Measurements from ENCODE around the gene PLOD1. TPM values are rescaled to one million over a fixed set of nuclear protein-coding genes. Genes with fewer than 3 reads are reported as not detected.
"Not testable (repeated sequence)": the region's sequence is repeated elsewhere in the genome, so short reads cannot be mapped to it uniquely, and the experiment has no call there.

Gene PLOD1
- total RNA-seq, 1 donor from 2014 or later: 80.7 TPM

GRCh38 chr1:11938722-11939526 lies 4.4 kb downstream of the PLOD1 start:
- H3K9me3 Mint-ChIP-seq (ENCODE audit: low read depth): no peaks in the 10 kb centered on the region
- no peaks in the 10 kb centered on the region for H3K36me3 Mint-ChIP-seq (ENCODE audit: insufficient read depth)
- DNase-seq (ENCODE audit: low spot score, unreplicated experiment): no peak
- TF ChIP-seq CTCF (IDR thresholded peaks at IDR 0.05; ENCODE audit: unreplicated experiment): no peak
- H3K4me3 Mint-ChIP-seq (ENCODE audit: low read depth): no peak overlapping the region
- H3K27ac Mint-ChIP-seq: no peak overlapping the region
- H3K27me3 Mint-ChIP-seq: no peaks in the 10 kb centered on the region
- no peaks in the 10 kb centered on the region for H3K4me1 Mint-ChIP-seq (ENCODE audit: low read depth)

GRCh38 chr1:11939794-11940193 lies 5.3 kb downstream of the PLOD1 start:
- DNase-seq (ENCODE audit: low spot score, unreplicated experiment); H3K9me3 Mint-ChIP-seq (ENCODE audit: low read depth); H3K27ac Mint-ChIP-seq; H3K36me3 Mint-ChIP-seq (ENCODE audit: insufficient read depth); H3K4me3 Mint-ChIP-seq (ENCODE audit: low read depth); H3K4me1 Mint-ChIP-seq (ENCODE audit: low read depth); H3K27me3 Mint-ChIP-seq: not testable (repeated sequence)

- TF ChIP-seq CTCF (IDR thresholded peaks at IDR 0.05; ENCODE audit: unreplicated experiment): no peak
- H3K27me3 Mint-ChIP-seq: no peaks in the 10 kb centered on the region
Observed at GRCh38 chr1:11940260-11940921, 5.9 kb downstream of the PLOD1 start.

GRCh38 chr1:11942280-11942679 lies 7.8 kb downstream of the PLOD1 start:
- DNase-seq (ENCODE audit: low spot score, unreplicated experiment): no peak
- no peak overlapping the region for H3K4me3 Mint-ChIP-seq (ENCODE audit: low read depth)

More at GRCh38 chr1:11940260-11940921, 5.9 kb downstream of the PLOD1 start:
- DNase-seq (ENCODE audit: low spot score, unreplicated experiment): no peak
- Mint-ChIP-seq H3K27ac (no peak overlapping the region), H3K36me3 (ENCODE audit: insufficient read depth) (no peaks in the 10 kb centered on the region), H3K4me3 (ENCODE audit: low read depth) (no peak overlapping the region), H3K9me3 (ENCODE audit: low read depth) (no peaks in the 10 kb centered on the region), H3K4me1 (ENCODE audit: low read depth) (peaks cover 6% of the 10 kb centered on the region)

GRCh38 chr1:11943619-11944018 lies 9.1 kb downstream of the PLOD1 start:
- no peak overlapping the region for H3K27ac Mint-ChIP-seq
- H3K36me3 Mint-ChIP-seq (ENCODE audit: insufficient read depth): peaks cover 7% of the 10 kb centered on the region
- H3K9me3 Mint-ChIP-seq (ENCODE audit: low read depth): no peaks in the 10 kb centered on the region
- TF ChIP-seq CTCF (IDR thresholded peaks at IDR 0.05; ENCODE audit: unreplicated experiment): no peak
- no peak overlapping the region for H3K4me3 Mint-ChIP-seq (ENCODE audit: low read depth)
- no peak for DNase-seq (ENCODE audit: low spot score, unreplicated experiment)
- H3K4me1 Mint-ChIP-seq (ENCODE audit: low read depth): peaks cover 6% of the 10 kb centered on the region
- no peaks in the 10 kb centered on the region for H3K27me3 Mint-ChIP-seq

More at GRCh38 chr1:11942280-11942679, 7.8 kb downstream of the PLOD1 start:
- TF ChIP-seq CTCF (IDR thresholded peaks at IDR 0.05; ENCODE audit: unreplicated experiment): no peak
- Mint-ChIP-seq H3K27me3 (no peaks in the 10 kb centered on the region), H3K4me1 (ENCODE audit: low read depth) (peaks cover 6% of the 10 kb centered on the region), H3K36me3 (ENCODE audit: insufficient read depth) (no peaks in the 10 kb centered on the region), H3K9me3 (ENCODE audit: low read depth) (no peaks in the 10 kb centered on the region), H3K27ac (no peak overlapping the region)
